Tracheal epithelial cell (primary cell): ENCODE results near the gene NUP153. TPM values are rescaled to one million over a fixed set of nuclear protein-coding genes. Genes with fewer than 3 reads are reported as not detected.

Experiments used
- total RNA-seq: library from RNA; depleted of rRNA; stranded (reverse); fragments of >200 nt; gene quantifications from 2 replicates; pipeline ENCODE4 v1.2.1, GENCODE V29; 2014

NUP153 gene
- total RNA-seq, result 21.0 and 25.6 TPM in 2 replicates

GRCh38 chr6:17706580-17707370 is at the start of gene NUP153:
Gene NUP153 (minus strand): TSS chr6:17706925. CDS start chr6:17706387, 538 bp downstream.

GRCh38 chr6:17599877-17600526 is 106.7 kb downstream of the NUP153 start, which contains the start of gene FAM8A1:
Gene FAM8A1 (plus strand): TSS chr6:17600302. CDS start chr6:17600410, 108 bp downstream.

Other genes starting within 250 kb of the NUP153 start
- 8.2 and 13.6 TPM in 2 replicates for gene FAM8A1, start 106.6 kb downstream of the NUP153 start, total RNA-seq